ENCODE results near the gene FOXO3. TPM values are rescaled to one million over a fixed set of nuclear protein-coding genes. Genes with fewer than 3 reads are reported as not detected.

FOXO3 gene
- total and polyA plus RNA-seq, 2 of the 13 experiments (the other 11 are each of a cell fraction or from before 2014, with no cell fraction given) = 16.0 to 22.5 TPM

DNA sequence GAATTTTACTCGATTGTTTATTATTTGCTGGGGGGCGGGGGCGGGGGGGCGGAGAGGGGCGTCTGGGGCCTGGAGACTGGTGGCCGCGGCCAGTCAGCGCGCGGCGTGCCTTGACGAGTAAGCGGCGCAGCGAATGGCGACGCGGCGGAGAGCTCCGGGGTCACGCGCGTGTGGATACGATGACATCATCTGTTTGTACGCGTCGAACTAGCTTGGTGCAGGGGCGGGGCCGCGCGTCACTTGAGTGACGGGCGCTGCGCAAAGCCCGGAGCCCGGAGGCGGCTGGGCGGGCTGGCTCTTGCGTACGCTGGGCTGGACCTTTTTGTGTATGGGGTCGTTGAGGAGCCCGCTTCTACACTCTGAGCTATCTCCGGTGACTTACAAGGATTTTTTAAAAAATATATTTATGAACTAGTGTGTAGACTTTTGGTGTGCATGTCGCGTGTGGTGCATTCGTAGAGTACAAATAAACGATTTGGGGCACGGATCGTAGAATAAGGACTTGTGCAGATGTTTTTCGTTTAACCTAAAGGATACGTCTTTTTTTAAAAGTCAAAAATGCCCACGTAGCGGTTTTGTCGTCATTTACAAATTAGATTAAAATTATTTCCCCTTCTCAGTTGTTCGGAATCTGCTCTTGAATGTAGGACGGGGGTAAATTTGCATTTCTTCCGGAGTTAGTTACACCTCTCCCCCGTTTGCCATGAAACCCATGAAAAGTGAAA lies 2.2 kb upstream of the FOXO3 start:
- H3K4me3 ChIP-seq (replicated peaks in 1 of 3; ENCODE audit: insufficient read depth in 1 of 3, low read depth in 2 of 3, low read length in 3 of 3) = peak overlapping the region; percentile 90 to 99 (median 96)
- H3K36me3 ChIP-seq (replicated peaks in 1 of 2; ENCODE audit: control insufficient read depth in 1 of 2, insufficient read depth in 2 of 2, low read length in 2 of 2) = no peaks in the 10 kb centered on the region
- H3K9ac ChIP-seq (ENCODE audit: insufficient read depth, low read depth, low read length) = peak overlapping the region; percentile 88
- no TSS peak for BruUV-seq (replicated peaks)
- ChIA-PET CTCF (ENCODE audit: low intra/inter-chr PET ratio, low total read pairs) (no interaction called here), POLR2A (interaction anchor here (0.9 to 3.1 kb wide), 14 partner anchors 9 to 601 kb away, joined by 3 to 16 read pairs (median 4); partner anchors contain the start of genes ARMC2, SEC63, SESN1 and SNX3)
- H3K27ac ChIP-seq (ENCODE audit: extremely low read length, insufficient read depth, low read length) = peak overlapping the region; percentile 96
- H3K4me2 ChIP-seq (ENCODE audit: low read depth, low read length) = peak overlapping the region; percentile 99
- ATAC-seq = peak; percentile 51
- WGBS (ENCODE audit: low lambda C conversion rate) = under 1% methylated on average over 28 of the region's 58 CpGs
- in situ Hi-C loops (cut with HindIII; ENCODE audit: extremely low pct_ligation_motif_present, low pct_unique_long_range_greater_than_20kb) = no loop called here
- peaks cover 11% of the 10 kb centered on the region for H4K20me1 ChIP-seq (ENCODE audit: insufficient read depth, low read length)
- DNase-seq (ENCODE audit: low spot score) = peak; percentile 94
- H3K79me2 ChIP-seq (ENCODE audit: insufficient read depth, low read length) = peaks cover 21% of the 10 kb centered on the region
- peaks cover 48% of the 10 kb centered on the region for H3K4me1 ChIP-seq (ENCODE audit: insufficient read depth, low read length)
- peak; percentile 67 for FAIRE-seq
- intact Hi-C loops (cut with micrococcal nuclease; ENCODE audit: unreplicated experiment) = loop anchor here (5.0 kb wide), 1 partner anchor 279 kb away; no protein-coding TSS in a partner anchor
- H2AFZ ChIP-seq (ENCODE audit: low read length) = no peak overlapping the region
- no peaks in the 10 kb centered on the region; a peak in 2 of 5 replicates for H3K27me3 ChIP-seq (ENCODE audit: control insufficient read depth in 1 of 2, insufficient read depth in 2 of 2, low read length in 2 of 2)
- H3K9me3 ChIP-seq (ENCODE audit: low read length) = no peaks in the 10 kb centered on the region
- TF ChIP-seq SATB2 (CRISPR knock-in tag; IDR thresholded peaks at IDR 0.05) = no peak
- no peak for TF ChIP-seq ZNF235 (CRISPR knock-in tag; IDR thresholded peaks at IDR 0.05; ENCODE audit: borderline replicate concordance)
- TF ChIP-seq ZNF292 (CRISPR knock-in tag; IDR thresholded peaks at IDR 0.05; ENCODE audit: borderline replicate concordance, low read depth) = no peak
- no peak for TF ChIP-seq SAFB2 (CRISPR knock-in tag; IDR thresholded peaks at IDR 0.05; ENCODE audit: borderline replicate concordance, low read depth)
- TF ChIP-seq ZNF570 (CRISPR knock-in tag; IDR thresholded peaks at IDR 0.05; ENCODE audit: borderline replicate concordance) = no peak
- TF ChIP-seq, protein P1, sequence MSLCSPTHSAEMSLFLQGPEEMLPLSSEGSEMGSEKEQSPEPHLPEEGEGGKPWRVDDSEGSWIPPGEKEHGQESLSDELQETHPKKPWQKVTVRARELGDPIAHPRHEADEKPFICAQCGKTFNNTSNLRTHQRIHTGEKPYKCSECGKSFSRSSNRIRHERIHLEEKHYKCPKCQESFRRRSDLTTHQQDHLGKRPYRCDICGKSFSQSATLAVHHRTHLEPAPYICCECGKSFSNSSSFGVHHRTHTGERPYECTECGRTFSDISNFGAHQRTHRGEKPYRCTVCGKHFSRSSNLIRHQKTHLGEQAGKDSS (CRISPR knock-in tag; IDR thresholded peaks at IDR 0.05; ENCODE audit: borderline replicate concordance, low read depth) = no peak
- peak; percentile 98 for TF ChIP-seq SP4 (CRISPR knock-in tag; IDR thresholded peaks at IDR 0.05)
- no peak for TF ChIP-seq ZNF121 (CRISPR knock-in tag; IDR thresholded peaks at IDR 0.05)
- peak; percentile 65 for TF ChIP-seq HDAC2 (CRISPR knock-in tag; IDR thresholded peaks at IDR 0.05)
- TF ChIP-seq, protein P2, sequence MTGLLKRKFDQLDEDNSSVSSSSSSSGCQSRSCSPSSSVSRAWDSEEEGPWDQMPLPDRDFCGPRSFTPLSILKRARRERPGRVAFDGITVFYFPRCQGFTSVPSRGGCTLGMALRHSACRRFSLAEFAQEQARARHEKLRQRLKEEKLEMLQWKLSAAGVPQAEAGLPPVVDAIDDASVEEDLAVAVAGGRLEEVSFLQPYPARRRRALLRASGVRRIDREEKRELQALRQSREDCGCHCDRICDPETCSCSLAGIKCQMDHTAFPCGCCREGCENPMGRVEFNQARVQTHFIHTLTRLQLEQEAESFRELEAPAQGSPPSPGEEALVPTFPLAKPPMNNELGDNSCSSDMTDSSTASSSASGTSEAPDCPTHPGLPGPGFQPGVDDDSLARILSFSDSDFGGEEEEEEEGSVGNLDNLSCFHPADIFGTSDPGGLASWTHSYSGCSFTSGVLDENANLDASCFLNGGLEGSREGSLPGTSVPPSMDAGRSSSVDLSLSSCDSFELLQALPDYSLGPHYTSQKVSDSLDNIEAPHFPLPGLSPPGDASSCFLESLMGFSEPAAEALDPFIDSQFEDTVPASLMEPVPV (CRISPR knock-in tag; IDR thresholded peaks at IDR 0.05) = no peak
- TF ChIP-seq SMARCC2 (IDR thresholded peaks at IDR 0.05) = no peak
- no peak for TF ChIP-seq NFKBIZ (CRISPR knock-in tag; IDR thresholded peaks at IDR 0.05)
- TF ChIP-seq, protein P3, sequence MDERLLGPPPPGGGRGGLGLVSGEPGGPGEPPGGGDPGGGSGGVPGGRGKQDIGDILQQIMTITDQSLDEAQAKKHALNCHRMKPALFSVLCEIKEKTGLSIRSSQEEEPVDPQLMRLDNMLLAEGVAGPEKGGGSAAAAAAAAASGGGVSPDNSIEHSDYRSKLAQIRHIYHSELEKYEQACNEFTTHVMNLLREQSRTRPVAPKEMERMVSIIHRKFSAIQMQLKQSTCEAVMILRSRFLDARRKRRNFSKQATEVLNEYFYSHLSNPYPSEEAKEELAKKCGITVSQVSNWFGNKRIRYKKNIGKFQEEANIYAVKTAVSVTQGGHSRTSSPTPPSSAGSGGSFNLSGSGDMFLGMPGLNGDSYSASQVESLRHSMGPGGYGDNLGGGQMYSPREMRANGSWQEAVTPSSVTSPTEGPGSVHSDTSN (CRISPR knock-in tag; IDR thresholded peaks at IDR 0.05) = peak; percentile 94
- TF ChIP-seq, protein P4, sequence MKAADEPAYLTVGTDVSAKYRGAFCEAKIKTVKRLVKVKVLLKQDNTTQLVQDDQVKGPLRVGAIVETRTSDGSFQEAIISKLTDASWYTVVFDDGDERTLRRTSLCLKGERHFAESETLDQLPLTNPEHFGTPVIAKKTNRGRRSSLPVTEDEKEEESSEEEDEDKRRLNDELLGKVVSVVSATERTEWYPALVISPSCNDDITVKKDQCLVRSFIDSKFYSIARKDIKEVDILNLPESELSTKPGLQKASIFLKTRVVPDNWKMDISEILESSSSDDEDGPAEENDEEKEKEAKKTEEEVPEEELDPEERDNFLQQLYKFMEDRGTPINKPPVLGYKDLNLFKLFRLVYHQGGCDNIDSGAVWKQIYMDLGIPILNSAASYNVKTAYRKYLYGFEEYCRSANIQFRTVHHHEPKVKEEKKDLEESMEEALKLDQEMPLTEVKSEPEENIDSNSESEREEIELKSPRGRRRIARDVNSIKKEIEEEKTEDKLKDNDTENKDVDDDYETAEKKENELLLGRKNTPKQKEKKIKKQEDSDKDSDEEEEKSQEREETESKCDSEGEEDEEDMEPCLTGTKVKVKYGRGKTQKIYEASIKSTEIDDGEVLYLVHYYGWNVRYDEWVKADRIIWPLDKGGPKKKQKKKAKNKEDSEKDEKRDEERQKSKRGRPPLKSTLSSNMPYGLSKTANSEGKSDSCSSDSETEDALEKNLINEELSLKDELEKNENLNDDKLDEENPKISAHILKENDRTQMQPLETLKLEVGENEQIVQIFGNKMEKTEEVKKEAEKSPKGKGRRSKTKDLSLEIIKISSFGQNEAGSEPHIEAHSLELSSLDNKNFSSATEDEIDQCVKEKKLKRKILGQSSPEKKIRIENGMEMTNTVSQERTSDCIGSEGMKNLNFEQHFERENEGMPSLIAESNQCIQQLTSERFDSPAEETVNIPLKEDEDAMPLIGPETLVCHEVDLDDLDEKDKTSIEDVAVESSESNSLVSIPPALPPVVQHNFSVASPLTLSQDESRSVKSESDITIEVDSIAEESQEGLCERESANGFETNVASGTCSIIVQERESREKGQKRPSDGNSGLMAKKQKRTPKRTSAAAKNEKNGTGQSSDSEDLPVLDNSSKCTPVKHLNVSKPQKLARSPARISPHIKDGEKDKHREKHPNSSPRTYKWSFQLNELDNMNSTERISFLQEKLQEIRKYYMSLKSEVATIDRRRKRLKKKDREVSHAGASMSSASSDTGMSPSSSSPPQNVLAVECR (CRISPR knock-in tag; IDR thresholded peaks at IDR 0.05; ENCODE audit: borderline replicate concordance) = peak; percentile 59; the same call in 1 of the 2 replicates
- TF ChIP-seq TBP (CRISPR knock-in tag; IDR thresholded peaks at IDR 0.05) = no peak
- TF ChIP-seq TP53 (CRISPR knock-in tag; conservative IDR thresholded peaks at IDR 0.05) = 0 out of 2 replicates have a peak, but pooled peaks have one; percentile 47
